Activated naive CD8-positive, alpha-beta T cell treated with anti-CD3 and anti-CD28 coated beads, Interleukin-2, amount 10 ng/mL, durations not matched to agents 7 days and 5 days (primary cell): ENCODE measurements around the gene LMTK2. TPM values are rescaled to one million over a fixed set of nuclear protein-coding genes. Genes with fewer than 3 reads are reported as not detected.

ENCODE experiments used
- ATAC-seq: fragments of 150-1000 bp; cut with Tn5 transposase; one replicate; pipeline ENCODE4 v1.10.0; 2021; ENCODE audit warnings: low read depth, moderate library complexity
- POLR2A ChIA-PET: fragments of 350-600 bp; sonication (Branson Sonifier 250); formaldehyde crosslinking; loops from one replicate; lab custom pipeline; 2021; ENCODE audit warnings: antibody characterized with exemption; lab: Charles Lee
- DNase-seq: peaks from one replicate; pipeline ENCODE4 v3.0.0; 2021
- H3K27ac Mint-ChIP-seq: one replicate; pipeline ENCODE4 v1.8.0; 2022; ENCODE audit warnings: mild to moderate bottlenecking, mixed read lengths
- H3K27me3 Mint-ChIP-seq: one replicate; pipeline ENCODE4 v1.8.0; 2022; ENCODE audit warnings: mild to moderate bottlenecking, moderate library complexity, mixed read lengths
- H3K36me3 Mint-ChIP-seq: one replicate; pipeline ENCODE4 v1.8.0; 2021; ENCODE audit warnings: mild to moderate bottlenecking, mixed read lengths
- H3K4me1 Mint-ChIP-seq: one replicate; pipeline ENCODE4 v1.8.0; 2021; ENCODE audit warnings: mixed read lengths
- H3K4me3 Mint-ChIP-seq: one replicate; pipeline ENCODE4 v1.8.0; 2022; ENCODE audit warnings: mild to moderate bottlenecking, moderate library complexity, mixed read lengths
- H3K9me3 Mint-ChIP-seq: one replicate; pipeline ENCODE4 v1.8.0; 2021; ENCODE audit warnings: mixed read lengths
- total RNA-seq, 2 experiments: library from RNA; stranded (reverse); gene quantifications; one replicate each; pipeline ENCODE4 v1.2.3, GENCODE V29; 2021

Gene LMTK2
- total RNA-seq, 2 experiments from 2014 or later = 13.1 to 13.5 TPM

DNA sequence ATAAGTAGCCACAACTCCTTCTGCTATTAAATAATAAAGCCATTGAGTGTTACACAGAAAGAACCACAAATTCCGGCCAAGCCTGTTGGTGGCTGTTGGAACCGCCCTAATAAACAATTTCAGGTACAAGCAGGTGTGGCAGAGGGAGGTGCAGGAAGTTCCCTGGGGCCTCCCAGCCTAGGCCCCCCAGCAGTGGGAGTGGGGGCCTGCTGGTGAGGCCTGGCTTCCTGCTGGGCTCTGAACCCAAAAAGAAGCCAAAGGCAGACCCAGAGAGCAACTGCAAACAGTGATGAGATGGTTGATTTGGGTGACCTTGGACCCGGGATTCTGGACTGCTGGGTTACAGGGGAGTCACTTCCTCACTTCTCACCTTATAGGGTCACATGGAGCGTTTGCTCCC lies 21.0 kb upstream of the LMTK2 start:
- Mint-ChIP-seq H3K4me1 (no peaks in the 10 kb centered on the region), H3K9me3 (no peaks in the 10 kb centered on the region), H3K4me3 (no peak overlapping the region), H3K36me3 (no peaks in the 10 kb centered on the region), H3K27me3 (no peaks in the 10 kb centered on the region), H3K27ac (no peak overlapping the region)
- POLR2A ChIA-PET = no interaction called here
- DNase-seq (no peak), ATAC-seq (no peak)

DNA sequence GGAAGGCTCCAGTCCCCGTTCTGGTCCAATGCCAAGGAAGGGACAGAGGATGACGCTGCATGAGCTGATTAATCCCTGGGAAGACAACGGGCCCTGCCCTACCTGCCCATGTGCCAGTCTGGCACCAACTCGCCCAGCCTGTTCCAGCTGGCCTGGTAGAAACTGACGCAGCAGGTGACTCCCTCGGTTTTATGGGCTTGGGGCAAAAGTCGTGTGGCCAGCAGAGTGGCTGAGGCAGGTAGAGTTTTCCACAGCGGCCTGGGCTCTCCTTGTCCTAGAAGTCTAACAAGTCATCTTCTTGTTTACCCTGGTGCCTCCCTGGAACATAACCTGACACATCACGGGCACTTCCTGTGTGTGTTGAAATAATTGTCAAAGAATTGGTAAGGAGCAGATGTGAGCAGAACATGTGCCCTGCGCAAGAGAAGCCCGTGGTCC lies 20.4 kb upstream of the LMTK2 start:
- Mint-ChIP-seq H3K27me3 (no peaks in the 10 kb centered on the region), H3K4me1 (no peaks in the 10 kb centered on the region), H3K9me3 (peaks cover 2% of the 10 kb centered on the region), H3K4me3 (no peak overlapping the region), H3K27ac (no peak overlapping the region), H3K36me3 (no peaks in the 10 kb centered on the region)
- no peak for DNase-seq
- ATAC-seq = no peak
- POLR2A ChIA-PET = no interaction called here

DNA sequence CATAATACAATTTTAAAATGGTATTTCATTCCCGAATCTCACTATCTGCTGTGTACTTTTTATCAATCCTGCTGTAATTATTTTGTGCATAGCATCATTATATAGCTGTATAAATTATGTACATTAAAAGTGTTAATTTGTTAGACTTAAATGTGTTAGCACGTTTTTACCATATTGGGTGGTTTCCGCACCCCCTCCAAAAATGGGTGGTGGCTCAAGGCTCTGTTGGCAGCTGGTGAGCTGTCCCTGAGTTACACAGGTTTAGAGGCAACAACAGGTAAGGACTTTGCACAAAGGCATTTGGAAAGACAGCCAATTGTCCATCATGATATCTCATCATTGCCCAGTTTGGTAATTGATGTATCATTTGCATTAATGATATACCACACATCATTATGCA lies 18.6 kb upstream of the LMTK2 start:
- POLR2A ChIA-PET = no interaction called here
- Mint-ChIP-seq H3K27ac (no peak overlapping the region), H3K27me3 (no peaks in the 10 kb centered on the region), H3K4me3 (no peak overlapping the region), H3K4me1 (no peaks in the 10 kb centered on the region), H3K36me3 (no peaks in the 10 kb centered on the region), H3K9me3 (peaks cover 3% of the 10 kb centered on the region)
- DNase-seq (no peak), ATAC-seq (no peak)

DNA sequence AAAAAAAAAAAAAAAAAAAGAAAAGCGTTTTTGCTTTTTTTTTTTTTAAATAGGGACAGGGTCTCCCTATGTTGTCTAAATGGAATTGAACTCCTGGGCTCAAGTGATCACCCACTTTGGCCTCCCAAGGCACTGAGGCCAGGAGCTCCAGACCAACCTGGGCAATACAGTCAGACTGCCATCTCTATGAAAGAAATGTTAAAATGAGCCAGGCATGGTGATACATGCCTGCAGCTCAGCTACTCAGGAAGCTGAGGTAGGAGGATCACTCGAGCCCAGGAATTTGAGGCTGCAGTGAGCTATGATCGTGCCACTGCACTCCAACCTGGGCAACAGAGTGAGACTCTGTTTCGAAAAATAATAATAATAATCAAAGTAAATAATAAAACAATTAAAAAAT lies 16.5 kb upstream of the LMTK2 start:
- no peak overlapping the region for H3K4me3 Mint-ChIP-seq
- H3K36me3 Mint-ChIP-seq = no peaks in the 10 kb centered on the region
- no peak for ATAC-seq
- peaks cover 11% of the 10 kb centered on the region for H3K27me3 Mint-ChIP-seq
- peaks cover 4% of the 10 kb centered on the region for H3K9me3 Mint-ChIP-seq
- no peak for DNase-seq
- no peaks in the 10 kb centered on the region for H3K4me1 Mint-ChIP-seq
- no peak overlapping the region for H3K27ac Mint-ChIP-seq
- POLR2A ChIA-PET = no interaction called here

DNA sequence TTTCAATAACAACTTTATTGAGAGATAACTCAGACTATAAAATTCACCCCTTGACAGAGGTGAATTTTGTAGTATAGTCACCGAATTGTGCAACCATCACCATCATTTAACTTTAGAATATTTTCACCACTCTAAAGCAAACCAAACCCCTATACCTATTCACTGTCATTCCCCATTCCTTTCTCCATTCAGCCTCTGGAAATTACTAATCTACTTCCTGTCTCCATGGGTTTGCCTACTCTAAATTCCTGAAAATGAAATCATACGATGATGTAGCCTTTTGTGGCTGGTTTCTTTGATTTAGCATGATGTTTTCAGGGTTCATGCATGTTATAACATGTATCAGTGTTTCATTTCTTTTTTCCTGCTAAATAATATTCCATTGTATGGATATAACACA lies 15.6 kb upstream of the LMTK2 start:
- POLR2A ChIA-PET = no interaction called here
- Mint-ChIP-seq H3K4me1 (no peaks in the 10 kb centered on the region), H3K27me3 (peaks cover 15% of the 10 kb centered on the region), H3K27ac (no peak overlapping the region), H3K4me3 (no peak overlapping the region), H3K36me3 (no peaks in the 10 kb centered on the region), H3K9me3 (peaks cover 6% of the 10 kb centered on the region)
- ATAC-seq (no peak), DNase-seq (no peak)

DNA sequence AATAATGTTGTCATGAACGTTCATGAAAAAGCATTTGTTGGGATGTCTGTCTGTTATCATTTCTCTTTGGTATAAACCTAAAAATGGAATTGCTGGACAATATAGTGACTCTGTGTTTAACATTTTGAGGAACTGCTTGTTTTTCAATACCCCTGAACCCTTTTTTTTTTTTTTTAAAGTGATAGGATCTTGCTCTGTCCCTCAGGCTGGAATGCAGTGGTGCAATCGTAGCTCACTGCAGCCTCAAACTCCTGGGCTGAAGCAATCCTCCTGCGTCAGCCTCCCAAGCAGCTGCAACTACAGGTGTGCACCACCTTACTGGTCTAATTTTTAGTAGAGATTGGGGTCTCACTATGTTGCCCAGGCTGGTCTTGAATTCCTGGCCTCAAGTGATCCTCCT lies 15.1 kb upstream of the LMTK2 start:
- no peak overlapping the region for H3K27ac Mint-ChIP-seq
- peaks cover 18% of the 10 kb centered on the region for H3K27me3 Mint-ChIP-seq
- no peak overlapping the region for H3K4me3 Mint-ChIP-seq
- no peak for DNase-seq
- POLR2A ChIA-PET = no interaction called here
- no peak for ATAC-seq
- H3K9me3 Mint-ChIP-seq = peaks cover 6% of the 10 kb centered on the region
- H3K36me3 Mint-ChIP-seq = no peaks in the 10 kb centered on the region
- H3K4me1 Mint-ChIP-seq = no peaks in the 10 kb centered on the region

DNA sequence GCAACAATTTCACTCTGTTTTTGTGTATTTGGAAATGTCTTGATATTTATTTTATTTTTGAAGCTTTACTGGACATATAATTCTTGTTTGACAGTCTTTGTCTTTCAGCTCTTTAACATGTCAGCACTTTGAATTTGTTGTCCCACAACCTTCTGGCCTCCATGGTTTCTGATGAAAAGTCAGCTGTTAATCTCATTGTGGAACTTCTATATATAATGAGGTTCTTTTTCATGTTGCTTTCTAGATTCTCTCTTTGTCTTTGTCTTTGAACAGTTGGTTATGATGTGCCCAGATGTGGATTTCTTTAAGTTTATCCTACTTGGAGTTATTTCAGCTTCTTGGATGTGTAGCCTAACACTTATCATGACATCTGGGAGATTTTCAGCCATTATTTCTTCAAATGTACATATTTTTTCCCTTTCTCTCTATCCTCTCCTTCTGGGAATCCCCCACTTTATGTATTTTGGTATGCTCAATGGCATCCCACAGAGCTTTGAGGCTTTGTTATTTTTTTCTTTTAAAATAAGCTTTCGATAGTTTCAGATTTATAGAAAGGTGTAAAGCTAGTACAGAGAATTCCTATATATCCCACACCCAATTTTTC lies 9.5 kb upstream of the LMTK2 start:
- Mint-ChIP-seq H3K27me3 (peaks cover 25% of the 10 kb centered on the region), H3K36me3 (peaks cover 3% of the 10 kb centered on the region), H3K4me3 (no peak overlapping the region), H3K4me1 (no peaks in the 10 kb centered on the region), H3K9me3 (peaks cover 14% of the 10 kb centered on the region), H3K27ac (no peak overlapping the region)
- DNase-seq (no peak), ATAC-seq (no peak)
- POLR2A ChIA-PET = no interaction called here

DNA sequence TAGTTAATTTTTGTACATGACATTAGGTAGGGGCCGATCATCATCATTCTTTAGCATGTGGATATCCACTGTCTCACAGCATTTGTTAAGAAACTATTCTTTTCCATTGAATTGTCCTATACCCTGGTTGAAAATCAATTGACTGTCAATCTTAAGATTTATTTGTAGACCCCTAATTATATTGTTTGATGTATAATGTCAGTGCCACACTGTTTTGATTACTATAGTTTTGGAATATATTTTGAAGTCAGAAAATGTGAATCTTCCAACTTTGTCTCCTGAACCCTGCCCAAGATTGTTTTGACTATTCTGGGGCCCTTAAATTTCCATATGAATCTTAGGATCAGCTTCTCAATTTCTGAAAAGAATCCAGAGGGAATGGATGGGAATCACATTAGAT lies 6.6 kb upstream of the LMTK2 start:
- Mint-ChIP-seq H3K27me3 (peaks cover 14% of the 10 kb centered on the region), H3K9me3 (peaks cover 13% of the 10 kb centered on the region), H3K36me3 (peaks cover 3% of the 10 kb centered on the region), H3K4me1 (no peaks in the 10 kb centered on the region), H3K4me3 (no peak overlapping the region), H3K27ac (no peak overlapping the region)
- ATAC-seq (no peak), DNase-seq (no peak)
- POLR2A ChIA-PET = no interaction called here

DNA sequence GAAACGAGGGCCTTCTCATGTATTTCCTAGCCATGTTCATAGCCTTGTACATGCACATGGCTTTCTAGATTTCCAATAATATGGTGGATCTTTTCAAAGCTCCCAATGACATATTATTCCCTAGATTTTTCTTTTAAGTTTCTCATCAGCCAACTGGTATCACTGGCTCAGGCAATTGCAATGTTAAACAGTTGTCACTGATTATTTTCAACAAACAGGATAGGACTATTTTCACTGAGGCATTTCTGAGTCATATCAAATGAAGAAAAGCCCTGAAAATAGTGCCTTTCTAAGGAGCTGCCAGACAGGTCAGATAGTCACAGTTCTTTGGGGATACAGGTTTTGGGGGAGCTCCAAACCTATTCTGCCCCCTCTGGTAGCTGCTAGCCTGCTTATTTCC lies 4.5 kb upstream of the LMTK2 start:
- H3K36me3 Mint-ChIP-seq = peaks cover 1% of the 10 kb centered on the region
- POLR2A ChIA-PET = interaction anchor here (0.7 kb wide), 1 partner anchor 88 kb away, joined by 3 read pairs; no protein-coding TSS in a partner anchor
- H3K4me3 Mint-ChIP-seq = no peak overlapping the region
- H3K27me3 Mint-ChIP-seq = peaks cover 6% of the 10 kb centered on the region
- no peaks in the 10 kb centered on the region for H3K4me1 Mint-ChIP-seq
- DNase-seq (no peak), ATAC-seq (no peak)
- H3K9me3 Mint-ChIP-seq = peaks cover 7% of the 10 kb centered on the region
- no peak overlapping the region for H3K27ac Mint-ChIP-seq

DNA sequence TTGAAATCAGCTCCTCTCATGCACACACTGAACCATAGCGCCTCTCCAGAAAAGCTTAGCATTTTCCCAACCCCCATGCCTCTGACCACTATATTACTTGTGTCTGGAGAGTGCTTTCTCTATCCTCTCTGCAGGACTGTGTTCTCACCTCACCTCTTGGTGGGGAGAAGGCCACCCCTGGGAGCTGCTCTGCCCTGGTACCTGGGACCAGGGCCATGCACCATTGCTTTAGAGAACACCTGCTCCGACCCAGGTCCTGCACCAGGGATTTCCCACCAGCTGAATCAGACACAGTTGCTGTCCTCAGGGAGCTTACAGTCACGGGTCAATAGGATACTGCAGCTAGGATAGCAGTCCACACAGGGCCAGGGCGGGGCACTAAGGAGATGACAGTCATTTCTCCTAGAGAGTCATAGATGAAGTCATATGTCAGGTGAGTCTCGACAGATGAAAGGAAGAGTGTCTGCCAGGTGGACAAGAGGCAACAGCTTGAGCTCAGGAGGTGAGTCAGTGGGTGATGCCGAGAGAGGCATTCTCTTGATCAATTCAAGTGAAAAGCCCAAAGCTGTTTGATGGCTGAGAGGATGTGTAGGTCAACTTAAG lies 619 bp upstream of the LMTK2 start:
- no peak for DNase-seq
- peaks cover 1% of the 10 kb centered on the region for H3K9me3 Mint-ChIP-seq
- H3K27ac Mint-ChIP-seq = no peak overlapping the region
- H3K27me3 Mint-ChIP-seq = no peaks in the 10 kb centered on the region
- H3K4me1 Mint-ChIP-seq = peaks cover 14% of the 10 kb centered on the region
- ATAC-seq = no peak
- peak overlapping the region; percentile 97 for H3K4me3 Mint-ChIP-seq
- POLR2A ChIA-PET = interaction anchor here (0.6 to 0.8 kb wide), 5 partner anchors 26 to 147 kb away, joined by 3 read pairs; no protein-coding TSS in a partner anchor
- peaks cover 3% of the 10 kb centered on the region for H3K36me3 Mint-ChIP-seq

DNA sequence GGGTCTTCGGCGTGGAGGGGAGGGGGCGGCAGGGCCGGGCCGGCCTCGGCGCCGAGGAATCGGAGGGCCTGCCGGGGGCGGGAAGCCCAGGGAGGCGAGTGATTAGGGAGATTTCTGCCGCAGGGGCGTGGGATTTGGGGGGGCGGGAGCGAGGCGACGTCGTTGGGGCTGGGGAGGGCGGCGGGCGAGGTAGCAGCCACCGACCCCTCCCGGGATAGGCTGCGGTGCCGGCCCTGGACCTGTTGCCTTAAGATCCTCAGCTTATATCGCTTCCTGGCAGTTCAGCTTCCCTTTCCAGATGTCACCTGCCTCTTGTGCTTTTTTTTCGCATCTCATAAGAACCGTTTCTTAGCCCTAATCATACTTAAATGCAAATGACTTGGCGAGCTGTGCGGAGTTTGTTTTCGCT lies 655 bp downstream of the LMTK2 start:
- DNase-seq (no peak), ATAC-seq (no peak)
- H3K27ac Mint-ChIP-seq = peak overlapping the region; percentile 37
- POLR2A ChIA-PET = interaction anchor here (0.7 to 1.1 kb wide), 2 partner anchors 26 to 144 kb away, joined by 3 to 4 read pairs; no protein-coding TSS in a partner anchor
- H3K27me3 Mint-ChIP-seq = peaks cover 2% of the 10 kb centered on the region
- peak overlapping the region; percentile 97 for H3K4me3 Mint-ChIP-seq
- H3K4me1 Mint-ChIP-seq = peaks cover 14% of the 10 kb centered on the region
- H3K9me3 Mint-ChIP-seq = no peaks in the 10 kb centered on the region
- peaks cover 2% of the 10 kb centered on the region for H3K36me3 Mint-ChIP-seq

DNA sequence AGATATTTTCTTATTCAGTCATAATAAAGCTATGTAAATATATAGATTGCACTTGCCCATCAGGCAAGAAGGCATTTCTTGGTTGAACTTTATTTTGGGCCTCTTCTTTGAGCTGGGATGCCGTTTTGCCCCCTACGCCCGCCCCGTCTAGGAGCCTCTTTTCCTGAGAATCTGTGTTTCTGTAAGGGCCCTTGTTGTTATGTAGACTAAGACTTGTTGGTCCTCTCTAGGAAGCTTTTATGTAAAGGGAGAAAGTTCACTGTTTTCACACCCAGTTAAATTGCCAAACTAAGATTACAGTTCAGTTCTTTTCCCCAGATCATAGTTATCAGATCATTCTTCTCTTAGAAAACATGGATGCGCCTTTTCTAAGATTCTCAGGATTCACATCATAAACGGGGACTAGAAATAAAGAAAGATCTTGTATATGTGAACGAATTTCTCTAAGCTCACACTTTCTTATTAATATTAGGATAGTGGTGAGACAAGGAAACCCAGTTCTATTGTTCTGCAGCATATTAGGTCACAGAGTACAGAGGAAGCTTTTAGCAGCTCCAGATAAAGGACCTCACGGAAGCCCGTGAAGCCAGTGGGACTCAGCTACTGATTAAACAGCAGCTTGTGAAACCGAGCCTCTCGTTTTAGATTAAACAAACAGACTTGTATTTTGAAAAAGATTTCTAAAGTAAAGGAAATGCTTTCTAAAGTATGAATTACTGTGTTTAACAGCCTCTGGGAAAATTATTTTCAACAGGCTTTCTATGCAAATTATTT lies 3.8 kb downstream of the LMTK2 start:
- Mint-ChIP-seq H3K27me3 (peaks cover 4% of the 10 kb centered on the region), H3K4me3 (no peak overlapping the region), H3K4me1 (peaks cover 22% of the 10 kb centered on the region), H3K36me3 (peaks cover 8% of the 10 kb centered on the region), H3K9me3 (peaks cover 2% of the 10 kb centered on the region), H3K27ac (no peak overlapping the region)
- POLR2A ChIA-PET = interaction anchor here (0.7 kb wide), 1 partner anchor 13 kb away, joined by 3 read pairs; no protein-coding TSS in a partner anchor
- ATAC-seq = no peak
- DNase-seq = no peak

DNA sequence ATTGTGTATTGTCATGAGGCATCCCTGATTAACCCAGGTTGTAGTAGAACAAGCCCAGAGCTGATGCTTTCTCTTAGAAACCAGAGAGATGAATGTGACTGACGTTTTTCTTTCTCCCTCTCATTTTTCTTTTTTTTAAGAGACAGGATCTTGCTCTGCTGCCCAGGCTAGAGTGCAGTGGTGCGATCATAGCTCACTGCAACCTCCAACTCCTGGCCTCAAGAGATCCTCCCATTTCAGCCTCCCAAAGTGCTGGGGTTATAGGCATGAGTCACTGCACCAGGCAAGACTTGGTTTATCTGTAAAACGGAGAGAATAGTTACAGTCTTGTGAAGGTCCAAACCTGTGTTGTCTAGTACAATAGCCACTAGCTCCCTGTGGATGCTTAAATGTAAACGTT lies 5.4 kb downstream of the LMTK2 start:
- DNase-seq (no peak), ATAC-seq (no peak)
- Mint-ChIP-seq H3K27ac (no peak overlapping the region), H3K27me3 (peaks cover 4% of the 10 kb centered on the region), H3K4me3 (no peak overlapping the region), H3K9me3 (peaks cover 2% of the 10 kb centered on the region), H3K4me1 (peaks cover 22% of the 10 kb centered on the region), H3K36me3 (peaks cover 8% of the 10 kb centered on the region)
- POLR2A ChIA-PET = interaction anchor here (0.7 kb wide), 1 partner anchor 609 kb away, joined by 3 read pairs; no protein-coding TSS in a partner anchor
